ENCODE data around the gene ANKRD55. TPM values are rescaled to one million over a fixed set of nuclear protein-coding genes. Genes with fewer than 3 reads are reported as not detected.
"Not testable (repeated sequence)": the region's sequence is repeated elsewhere in the genome, so short reads cannot be mapped to it uniquely, and the experiment has no call there.

Gene ANKRD55
- total RNA-seq, 2 experiments from 2014 or later, result 0.23 to 0.50 TPM

- Mint-ChIP-seq H3K4me1 (peaks cover 14% of the 10 kb centered on the region), H3K4me3 (no peak overlapping the region), H3K27ac (no peak overlapping the region), H3K36me3 (no peaks in the 10 kb centered on the region), H3K27me3 (no peaks in the 10 kb centered on the region), H3K9me3 (no peaks in the 10 kb centered on the region)
- no peak for DNase-seq
Observed at GRCh38 chr5:56175021-56175420, 58.1 kb downstream of the ANKRD55 start.

- H3K4me1 Mint-ChIP-seq, result peaks cover 22% of the 10 kb centered on the region
- no peaks in the 10 kb centered on the region for H3K36me3 Mint-ChIP-seq
- H3K27ac Mint-ChIP-seq, result no peak overlapping the region
- no peaks in the 10 kb centered on the region for H3K27me3 Mint-ChIP-seq
- no peak overlapping the region for H3K4me3 Mint-ChIP-seq
- DNase-seq, result no peak
- H3K9me3 Mint-ChIP-seq, result no peaks in the 10 kb centered on the region
Observed at GRCh38 chr5:56172241-56172640, 60.9 kb downstream of the ANKRD55 start.

DNA sequence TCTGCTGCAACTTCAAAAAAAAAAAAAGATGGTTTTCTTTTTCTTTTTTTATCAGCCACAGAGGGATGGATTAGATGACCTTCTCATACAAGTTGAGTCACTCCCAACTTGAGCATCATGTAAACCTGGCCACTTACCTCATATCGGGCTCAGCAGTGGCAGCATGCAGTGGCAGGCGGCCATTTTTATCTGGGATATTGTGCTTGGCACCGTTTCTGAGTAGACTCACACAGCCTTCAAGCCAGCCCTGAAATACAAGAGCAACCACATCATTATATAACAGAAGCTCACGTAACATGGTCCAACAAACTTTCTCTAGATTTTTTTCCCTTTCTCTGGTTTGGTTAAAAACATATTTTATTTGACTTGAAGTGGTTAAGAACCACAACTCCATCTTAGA is 62.6 kb downstream of the ANKRD55 start:
- Mint-ChIP-seq H3K4me1 (peaks cover 24% of the 10 kb centered on the region), H3K27me3 (no peaks in the 10 kb centered on the region), H3K9me3 (no peaks in the 10 kb centered on the region), H3K27ac (no peak overlapping the region), H3K36me3 (no peaks in the 10 kb centered on the region), H3K4me3 (no peak overlapping the region)
- no peak for DNase-seq

GRCh38 chr5:56169949-56170348 is 63.2 kb downstream of the ANKRD55 start:
- Mint-ChIP-seq H3K27ac (no peak overlapping the region), H3K36me3 (no peaks in the 10 kb centered on the region), H3K27me3 (no peaks in the 10 kb centered on the region), H3K4me3 (no peak overlapping the region), H3K4me1 (peaks cover 23% of the 10 kb centered on the region), H3K9me3 (no peaks in the 10 kb centered on the region)
- DNase-seq, result no peak

- Mint-ChIP-seq H3K27me3 (no peaks in the 10 kb centered on the region), H3K4me1 (peaks cover 20% of the 10 kb centered on the region), H3K36me3 (no peaks in the 10 kb centered on the region), H3K4me3 (no peak overlapping the region), H3K9me3 (no peaks in the 10 kb centered on the region), H3K27ac (no peak overlapping the region)
- DNase-seq, result no peak
Observed at GRCh38 chr5:56169281-56169680, 63.8 kb downstream of the ANKRD55 start.

- no peaks in the 10 kb centered on the region for H3K27me3 Mint-ChIP-seq
- no peak overlapping the region for H3K4me3 Mint-ChIP-seq
- H3K4me1 Mint-ChIP-seq, result peaks cover 22% of the 10 kb centered on the region
- no peak for DNase-seq
- no peak overlapping the region for H3K27ac Mint-ChIP-seq
- no peaks in the 10 kb centered on the region for H3K36me3 Mint-ChIP-seq
- no peaks in the 10 kb centered on the region for H3K9me3 Mint-ChIP-seq
Observed at GRCh38 chr5:56168066-56168478, 65.1 kb downstream of the ANKRD55 start.

- H3K27ac Mint-ChIP-seq, result no peak overlapping the region
- DNase-seq, result no peak
- H3K4me3 Mint-ChIP-seq, result no peak overlapping the region
- no peaks in the 10 kb centered on the region for H3K9me3 Mint-ChIP-seq
- no peaks in the 10 kb centered on the region for H3K36me3 Mint-ChIP-seq
- no peaks in the 10 kb centered on the region for H3K27me3 Mint-ChIP-seq
- H3K4me1 Mint-ChIP-seq, result peaks cover 18% of the 10 kb centered on the region
Observed at GRCh38 chr5:56167519-56167918, 65.6 kb downstream of the ANKRD55 start.

GRCh38 chr5:56166671-56167385 is 66.3 kb downstream of the ANKRD55 start:
- no peaks in the 10 kb centered on the region for H3K9me3 Mint-ChIP-seq
- H3K4me1 Mint-ChIP-seq, result peaks cover 14% of the 10 kb centered on the region
- no peak overlapping the region for H3K27ac Mint-ChIP-seq
- no peaks in the 10 kb centered on the region for H3K27me3 Mint-ChIP-seq
- no peaks in the 10 kb centered on the region for H3K36me3 Mint-ChIP-seq
- DNase-seq, result no peak
- H3K4me3 Mint-ChIP-seq, result no peak overlapping the region

DNA sequence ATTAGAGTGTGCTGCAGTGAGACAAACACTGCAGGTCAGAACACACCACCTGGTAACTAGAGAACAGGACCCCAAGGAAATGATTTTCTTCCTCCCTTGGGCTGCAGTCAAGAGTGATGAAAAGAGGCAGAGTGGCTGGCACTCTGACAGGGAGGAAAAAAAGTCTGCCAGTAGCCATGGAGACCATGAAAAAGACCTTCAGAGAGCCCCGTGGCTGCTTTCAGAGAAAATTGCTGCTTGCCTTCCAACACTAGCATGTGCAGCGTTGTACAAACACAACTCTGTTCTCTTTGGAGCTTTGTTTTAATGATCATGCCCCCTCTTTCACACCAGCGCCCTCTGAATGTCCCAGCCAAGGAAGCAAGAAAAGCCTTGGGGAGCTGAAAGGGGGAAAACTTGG is 68.8 kb downstream of the ANKRD55 start:
- DNase-seq, result no peak
- H3K4me1 Mint-ChIP-seq, result peaks cover 22% of the 10 kb centered on the region
- H3K27me3 Mint-ChIP-seq, result no peaks in the 10 kb centered on the region
- no peak overlapping the region for H3K4me3 Mint-ChIP-seq
- no peak overlapping the region for H3K27ac Mint-ChIP-seq
- no peaks in the 10 kb centered on the region for H3K9me3 Mint-ChIP-seq
- no peaks in the 10 kb centered on the region for H3K36me3 Mint-ChIP-seq

DNA sequence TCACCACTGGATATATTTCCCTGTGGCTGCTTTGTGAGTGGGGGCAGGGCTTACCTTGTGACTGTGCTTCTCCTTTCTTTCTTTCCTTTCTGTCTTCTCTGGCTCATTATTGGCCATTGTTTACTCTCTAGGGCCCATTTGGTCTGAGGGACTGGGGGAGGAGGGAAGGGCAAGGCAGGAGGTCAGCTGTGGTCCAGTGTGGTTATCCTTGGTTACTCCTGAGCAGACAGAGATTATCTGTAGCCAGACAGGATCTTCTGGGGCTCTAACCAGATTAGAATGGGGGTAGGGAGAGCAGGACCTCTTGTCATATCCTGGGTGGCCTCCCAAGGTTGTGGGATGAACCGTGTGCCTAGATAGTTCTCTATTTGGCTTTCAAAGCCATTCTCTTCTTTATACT is 71.2 kb downstream of the ANKRD55 start:
- H3K4me1 Mint-ChIP-seq, result peaks cover 27% of the 10 kb centered on the region
- no peak overlapping the region for H3K27ac Mint-ChIP-seq
- DNase-seq, result no peak
- no peaks in the 10 kb centered on the region for H3K27me3 Mint-ChIP-seq
- no peak overlapping the region for H3K4me3 Mint-ChIP-seq
- H3K9me3 Mint-ChIP-seq, result no peaks in the 10 kb centered on the region
- no peaks in the 10 kb centered on the region for H3K36me3 Mint-ChIP-seq

DNA sequence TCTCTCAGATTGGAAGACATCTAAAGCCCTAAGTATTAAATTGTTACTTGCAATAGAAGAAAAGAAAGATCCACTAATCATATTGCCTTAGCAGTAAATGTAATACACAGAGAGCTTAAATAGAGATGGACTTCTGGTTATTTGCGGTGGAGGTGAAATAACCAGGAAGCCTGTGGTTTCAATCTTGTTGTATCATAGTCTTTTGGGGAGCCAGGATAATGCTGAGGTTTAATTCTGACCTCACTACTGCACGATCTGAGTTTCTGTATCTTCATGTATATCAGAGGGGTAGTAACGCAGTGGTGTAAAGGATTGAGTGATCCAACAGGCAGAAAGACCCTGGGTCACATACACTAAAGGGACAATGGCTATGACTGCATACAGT is 71.7 kb downstream of the ANKRD55 start:
- Mint-ChIP-seq H3K27me3 (no peaks in the 10 kb centered on the region), H3K9me3 (no peaks in the 10 kb centered on the region), H3K4me3 (no peak overlapping the region), H3K4me1 (peaks cover 32% of the 10 kb centered on the region), H3K27ac (no peak overlapping the region), H3K36me3 (no peaks in the 10 kb centered on the region)
- DNase-seq, result no peak

GRCh38 chr5:56160723-56161438 is 72.2 kb downstream of the ANKRD55 start:
- no peak for DNase-seq
- Mint-ChIP-seq H3K4me3 (no peak overlapping the region), H3K36me3 (no peaks in the 10 kb centered on the region), H3K9me3 (no peaks in the 10 kb centered on the region), H3K4me1 (peaks cover 36% of the 10 kb centered on the region), H3K27ac (no peak overlapping the region), H3K27me3 (no peaks in the 10 kb centered on the region)

GRCh38 chr5:56159521-56159947 is 73.6 kb downstream of the ANKRD55 start:
- Mint-ChIP-seq H3K4me3 (no peak overlapping the region), H3K9me3 (no peaks in the 10 kb centered on the region), H3K27ac (no peak overlapping the region), H3K36me3 (no peaks in the 10 kb centered on the region), H3K27me3 (no peaks in the 10 kb centered on the region), H3K4me1 (peaks cover 46% of the 10 kb centered on the region)
- no peak for DNase-seq

GRCh38 chr5:56158331-56158960 is 74.7 kb downstream of the ANKRD55 start:
- DNase-seq, result no peak
- no peak overlapping the region for H3K4me3 Mint-ChIP-seq
- no peak overlapping the region for H3K27ac Mint-ChIP-seq

GRCh38 chr5:56157191-56157621 is 75.9 kb downstream of the ANKRD55 start:
- H3K27me3 Mint-ChIP-seq, H3K27ac Mint-ChIP-seq, H3K4me3 Mint-ChIP-seq, H3K36me3 Mint-ChIP-seq, DNase-seq, H3K9me3 Mint-ChIP-seq: not testable (repeated sequence)
- peaks cover 53% of the 10 kb centered on the region for H3K4me1 Mint-ChIP-seq

More at GRCh38 chr5:56158331-56158960, 74.7 kb downstream of the ANKRD55 start:
- Mint-ChIP-seq H3K9me3 (no peaks in the 10 kb centered on the region), H3K36me3 (no peaks in the 10 kb centered on the region), H3K27me3 (no peaks in the 10 kb centered on the region), H3K4me1 (peaks cover 46% of the 10 kb centered on the region)
